ENCODE data around the gene RTN4R. TPM values are rescaled to one million over a fixed set of nuclear protein-coding genes. Genes with fewer than 3 reads are reported as not detected.

Gene RTN4R
- total RNA-seq, 4 donors from 2014 or later = 5.0 to 12.9 TPM; not detected in 2

DNA sequence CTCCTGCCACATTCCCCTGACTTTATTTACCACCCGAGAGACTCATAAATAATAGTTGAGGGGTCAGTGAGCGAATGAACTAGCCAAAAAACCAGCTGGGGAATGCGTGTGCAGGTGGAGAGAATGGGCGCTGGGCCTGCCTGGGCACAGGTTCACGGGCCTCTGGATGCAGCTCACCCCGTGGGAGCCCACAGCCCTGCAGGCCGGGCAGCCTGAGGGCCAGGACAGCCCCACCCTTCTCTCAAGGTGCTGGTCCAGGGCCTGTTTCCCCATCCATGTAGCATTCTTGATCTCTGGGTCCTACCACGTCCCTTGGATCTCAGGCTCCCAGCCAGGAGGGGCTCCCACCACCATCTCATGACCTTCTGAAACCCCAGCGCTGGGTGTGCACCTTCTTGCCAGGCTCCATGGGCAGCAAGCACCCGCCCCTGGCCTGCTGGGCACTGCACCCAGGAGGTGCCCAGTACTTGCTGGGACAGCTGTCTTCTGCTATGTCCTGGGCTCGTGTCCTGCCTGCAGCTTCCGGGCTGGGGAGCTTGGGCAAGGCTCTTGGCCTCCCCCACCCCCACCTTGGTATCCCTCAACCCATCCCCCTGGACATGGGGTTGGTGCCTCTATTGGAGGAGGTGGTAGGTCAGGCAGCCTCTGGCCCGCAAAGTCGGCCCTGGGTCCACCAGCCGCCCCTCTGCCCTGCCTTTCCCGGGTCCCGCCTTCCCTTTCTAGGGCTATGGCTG lies 74.2 kb downstream of the RTN4R start:
- no peaks in the 10 kb centered on the region for H3K36me3 ChIP-seq
- no peak overlapping the region for H3K4me3 ChIP-seq
- H3K4me1 ChIP-seq = no peaks in the 10 kb centered on the region
- TF ChIP-seq POLR2A (IDR thresholded peaks at IDR 0.05) = no peak
- TF ChIP-seq, protein P1, sequence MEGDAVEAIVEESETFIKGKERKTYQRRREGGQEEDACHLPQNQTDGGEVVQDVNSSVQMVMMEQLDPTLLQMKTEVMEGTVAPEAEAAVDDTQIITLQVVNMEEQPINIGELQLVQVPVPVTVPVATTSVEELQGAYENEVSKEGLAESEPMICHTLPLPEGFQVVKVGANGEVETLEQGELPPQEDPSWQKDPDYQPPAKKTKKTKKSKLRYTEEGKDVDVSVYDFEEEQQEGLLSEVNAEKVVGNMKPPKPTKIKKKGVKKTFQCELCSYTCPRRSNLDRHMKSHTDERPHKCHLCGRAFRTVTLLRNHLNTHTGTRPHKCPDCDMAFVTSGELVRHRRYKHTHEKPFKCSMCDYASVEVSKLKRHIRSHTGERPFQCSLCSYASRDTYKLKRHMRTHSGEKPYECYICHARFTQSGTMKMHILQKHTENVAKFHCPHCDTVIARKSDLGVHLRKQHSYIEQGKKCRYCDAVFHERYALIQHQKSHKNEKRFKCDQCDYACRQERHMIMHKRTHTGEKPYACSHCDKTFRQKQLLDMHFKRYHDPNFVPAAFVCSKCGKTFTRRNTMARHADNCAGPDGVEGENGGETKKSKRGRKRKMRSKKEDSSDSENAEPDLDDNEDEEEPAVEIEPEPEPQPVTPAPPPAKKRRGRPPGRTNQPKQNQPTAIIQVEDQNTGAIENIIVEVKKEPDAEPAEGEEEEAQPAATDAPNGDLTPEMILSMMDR (IDR thresholded peaks at IDR 0.05) = no peak
- intact Hi-C loops (cut with DNase I; ENCODE audit: low total_unique reads) = no loop called here
- H3K27me3 ChIP-seq = no peaks in the 10 kb centered on the region
- no peak for DNase-seq
- no peaks in the 10 kb centered on the region for H3K9me3 ChIP-seq
- no peak overlapping the region for H3K27ac ChIP-seq

GRCh38 chr22:20192972-20193760 lies 75.0 kb downstream of the RTN4R start:
- Histone ChIP-seq H3K4me3 (no peak overlapping the region), H3K9me3 (no peaks in the 10 kb centered on the region), H3K27ac (no peak overlapping the region), H3K27me3 (no peaks in the 10 kb centered on the region), H3K4me1 (no peaks in the 10 kb centered on the region), H3K36me3 (no peaks in the 10 kb centered on the region)
- intact Hi-C loops (cut with DNase I; ENCODE audit: low total_unique reads) = no loop called here
- TF ChIP-seq POLR2A (IDR thresholded peaks at IDR 0.05) = no peak
- TF ChIP-seq, protein P1 (IDR thresholded peaks at IDR 0.05) = no peak
- no peak for DNase-seq

DNA sequence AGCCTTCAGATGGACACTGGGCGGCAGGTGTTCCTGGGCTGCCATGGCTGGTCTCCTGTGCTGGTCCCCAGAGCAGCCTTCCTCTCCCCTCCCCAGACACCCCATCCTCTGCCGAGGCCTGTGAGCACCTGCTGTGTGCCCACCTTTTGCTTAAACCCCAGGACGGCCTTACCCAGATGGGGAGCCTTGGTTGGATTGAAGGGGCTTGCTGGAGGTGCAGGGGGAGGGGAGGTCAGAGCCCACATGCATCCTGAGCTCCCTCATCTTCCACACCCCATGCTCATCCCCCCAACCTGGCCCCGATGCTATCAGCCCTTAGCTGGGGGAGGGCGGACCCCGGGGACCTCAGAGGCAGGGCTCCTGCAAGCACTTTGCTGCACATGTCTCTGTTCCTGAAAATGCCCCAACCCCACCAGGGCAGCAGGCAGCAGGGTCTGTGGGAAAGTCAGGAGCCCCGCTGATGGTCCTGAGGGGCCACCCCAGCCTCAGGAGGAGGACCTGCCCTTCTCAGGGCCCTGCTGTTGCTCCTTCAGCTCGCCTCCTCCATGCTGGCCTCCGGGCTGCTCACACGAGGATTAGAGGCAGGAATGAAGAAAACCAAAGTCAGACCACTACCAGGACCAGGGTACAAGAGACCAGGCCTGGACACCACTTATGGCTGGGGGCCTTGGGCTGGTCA lies 75.7 kb downstream of the RTN4R start:
- Histone ChIP-seq H3K4me3 (no peak overlapping the region), H3K36me3 (no peaks in the 10 kb centered on the region), H3K27me3 (no peaks in the 10 kb centered on the region), H3K9me3 (no peaks in the 10 kb centered on the region), H3K4me1 (no peaks in the 10 kb centered on the region), H3K27ac (no peak overlapping the region)
- DNase-seq = no peak
- TF ChIP-seq POLR2A (IDR thresholded peaks at IDR 0.05) = no peak
- TF ChIP-seq, protein P1 (IDR thresholded peaks at IDR 0.05) = no peak
- intact Hi-C loops (cut with DNase I; ENCODE audit: low total_unique reads) = no loop called here

- H3K4me3 ChIP-seq = no peak overlapping the region
- TF ChIP-seq, protein P1 (IDR thresholded peaks at IDR 0.05) = no peak
- no peak for TF ChIP-seq POLR2A (IDR thresholded peaks at IDR 0.05)
- intact Hi-C loops (cut with DNase I; ENCODE audit: low total_unique reads) = no loop called here
- H3K36me3 ChIP-seq = no peaks in the 10 kb centered on the region
- no peaks in the 10 kb centered on the region for H3K27me3 ChIP-seq
- no peak for DNase-seq
- H3K9me3 ChIP-seq = no peaks in the 10 kb centered on the region
- H3K4me1 ChIP-seq = no peaks in the 10 kb centered on the region
- no peak overlapping the region for H3K27ac ChIP-seq
Measured at GRCh38 chr22:20191803-20192202, 76.3 kb downstream of the RTN4R start.

MicroRNAs encoded within 50 kb of the gene (microRNA counts, 767-probe panel; counts per million panel counts)
- microRNA hsa-miR-1286 = 0 counts per million in 2 donors

Small RNAs within 50 kb of the gene (microRNA-seq; reads per million reads assigned to microRNA genes)
- gene MIR1286 (ENCODE audit: borderline microRNAs expressed, borderline replicate concordance) = not detected

Small RNAs within 50 kb of the gene (small RNA-seq; reads per million reads assigned to genes)
- not detected for gene MIR1286

Other genes with a start within 250 kb of the RTN4R start
- gene TANGO2, start 247.2 kb downstream of the RTN4R start, total RNA-seq = 10 to 100 TPM in 2 of 4 donors, 1 to 10 TPM in 2; 2.8 to 25.1 (median 13.3) TPM
- gene DGCR8, start 188.1 kb downstream of the RTN4R start, total RNA-seq = 10 to 100 TPM; 13.2 to 56.2 (median 33.5) TPM
- 100 to 1,000 TPM in 2 of 4 donors, 10 to 100 TPM in 2; 57.6 to 233 (median 135) TPM for gene RANBP1, start 152.2 kb downstream of the RTN4R start, total RNA-seq
- gene TRMT2A, start 151.1 kb downstream of the RTN4R start, total RNA-seq = 100 to 1,000 TPM in 1 of 4 donors, 10 to 100 TPM in 3; 30.9 to 123 (median 45.3) TPM
- 10 to 100 TPM in 3 of 4 donors, 1 to 10 TPM in 1; 2.4 to 87.9 (median 20.1) TPM for gene ZDHHC8, start 136.5 kb downstream of the RTN4R start, total RNA-seq
- gene CCDC188, start 117.3 kb downstream of the RTN4R start, total RNA-seq = 1 to 10 TPM in 2 of 4 donors, not detected in 2; 2.7 to 4.3 TPM
- gene DGCR6L, start 51.7 kb upstream of the RTN4R start, total RNA-seq = 100 to 1,000 TPM in 1 of 4 donors, 10 to 100 TPM in 3; 17.2 to 101 (median 34.9) TPM
- 10 to 100 TPM in 3 of 4 donors, 1 to 10 TPM in 1; 8.2 to 32.0 (median 10.8) TPM for gene ZNF74, start 125.8 kb upstream of the RTN4R start, total RNA-seq
- 10 to 100 TPM; 22.9 to 84.5 (median 30.1) TPM for gene SCARF2, start 169.5 kb upstream of the RTN4R start, total RNA-seq
- gene KLHL22, start 227.5 kb upstream of the RTN4R start, total RNA-seq = 10 to 100 TPM; 14.1 to 73.8 (median 42.7) TPM
- gene MED15, start 239.3 kb upstream of the RTN4R start, total RNA-seq = 100 to 1,000 TPM in 1 of 4 donors, 10 to 100 TPM in 3; 16.5 to 110 (median 38.6) TPM

All from uterus (tissue), 4 donors.